ENCODE measurements around the gene ADAMTS17. TPM values are rescaled to one million over a fixed set of nuclear protein-coding genes. Genes with fewer than 3 reads are reported as not detected.
A peak's percentile ranks its signal among the peaks of the same experiment; 100 is the strongest.

ADAMTS17 gene
- total RNA-seq, 6 experiments from 2014 or later = 14.6 to 34.7 (median 24.2) TPM

DNA sequence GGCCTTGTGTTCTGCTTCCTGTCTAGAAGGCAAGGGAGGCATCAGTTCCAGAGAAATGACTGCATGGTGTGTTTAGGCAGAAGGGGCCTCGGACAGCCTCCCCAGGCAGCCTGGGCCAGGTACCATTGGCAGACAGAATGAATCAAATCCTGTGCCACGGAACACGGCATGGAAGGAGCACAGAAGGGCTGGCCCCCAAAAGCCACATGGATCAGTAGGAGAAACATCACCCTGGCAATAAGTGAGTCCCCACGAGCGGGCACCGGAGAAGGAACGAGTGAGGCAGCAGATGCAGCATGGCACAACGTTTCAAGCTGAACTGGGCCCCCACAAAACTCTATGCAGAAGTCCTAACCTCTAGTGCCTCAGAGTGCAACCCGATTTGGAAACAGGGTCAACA, 223.2 kb downstream of the ADAMTS17 start:
- no peak overlapping the region for H3K4me3 ChIP-seq
- intact Hi-C loops (cut with DNase I) = no loop called here
- H3K27ac ChIP-seq = no peak overlapping the region
- H3K36me3 ChIP-seq = no peaks in the 10 kb centered on the region
- no peak for ATAC-seq
- H3K27me3 ChIP-seq = no peaks in the 10 kb centered on the region
- DNase-seq = no peak
- H3K9me3 ChIP-seq = peaks cover 0 to 11% (median 0%) of the 10 kb centered on the region in 4 donors
- no peaks in the 10 kb centered on the region for H3K4me1 ChIP-seq
- WGBS (ENCODE audit: insufficient coverage, low coverage, low lambda C conversion rate, missing lambda C conversion rate) = 81% methylated on average over 7 of the region's 9 CpGs
- TF ChIP-seq, protein P1, sequence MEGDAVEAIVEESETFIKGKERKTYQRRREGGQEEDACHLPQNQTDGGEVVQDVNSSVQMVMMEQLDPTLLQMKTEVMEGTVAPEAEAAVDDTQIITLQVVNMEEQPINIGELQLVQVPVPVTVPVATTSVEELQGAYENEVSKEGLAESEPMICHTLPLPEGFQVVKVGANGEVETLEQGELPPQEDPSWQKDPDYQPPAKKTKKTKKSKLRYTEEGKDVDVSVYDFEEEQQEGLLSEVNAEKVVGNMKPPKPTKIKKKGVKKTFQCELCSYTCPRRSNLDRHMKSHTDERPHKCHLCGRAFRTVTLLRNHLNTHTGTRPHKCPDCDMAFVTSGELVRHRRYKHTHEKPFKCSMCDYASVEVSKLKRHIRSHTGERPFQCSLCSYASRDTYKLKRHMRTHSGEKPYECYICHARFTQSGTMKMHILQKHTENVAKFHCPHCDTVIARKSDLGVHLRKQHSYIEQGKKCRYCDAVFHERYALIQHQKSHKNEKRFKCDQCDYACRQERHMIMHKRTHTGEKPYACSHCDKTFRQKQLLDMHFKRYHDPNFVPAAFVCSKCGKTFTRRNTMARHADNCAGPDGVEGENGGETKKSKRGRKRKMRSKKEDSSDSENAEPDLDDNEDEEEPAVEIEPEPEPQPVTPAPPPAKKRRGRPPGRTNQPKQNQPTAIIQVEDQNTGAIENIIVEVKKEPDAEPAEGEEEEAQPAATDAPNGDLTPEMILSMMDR (IDR thresholded peaks at IDR 0.05) = no peak
- no peak for TF ChIP-seq POLR2A (IDR thresholded peaks at IDR 0.05)

DNA sequence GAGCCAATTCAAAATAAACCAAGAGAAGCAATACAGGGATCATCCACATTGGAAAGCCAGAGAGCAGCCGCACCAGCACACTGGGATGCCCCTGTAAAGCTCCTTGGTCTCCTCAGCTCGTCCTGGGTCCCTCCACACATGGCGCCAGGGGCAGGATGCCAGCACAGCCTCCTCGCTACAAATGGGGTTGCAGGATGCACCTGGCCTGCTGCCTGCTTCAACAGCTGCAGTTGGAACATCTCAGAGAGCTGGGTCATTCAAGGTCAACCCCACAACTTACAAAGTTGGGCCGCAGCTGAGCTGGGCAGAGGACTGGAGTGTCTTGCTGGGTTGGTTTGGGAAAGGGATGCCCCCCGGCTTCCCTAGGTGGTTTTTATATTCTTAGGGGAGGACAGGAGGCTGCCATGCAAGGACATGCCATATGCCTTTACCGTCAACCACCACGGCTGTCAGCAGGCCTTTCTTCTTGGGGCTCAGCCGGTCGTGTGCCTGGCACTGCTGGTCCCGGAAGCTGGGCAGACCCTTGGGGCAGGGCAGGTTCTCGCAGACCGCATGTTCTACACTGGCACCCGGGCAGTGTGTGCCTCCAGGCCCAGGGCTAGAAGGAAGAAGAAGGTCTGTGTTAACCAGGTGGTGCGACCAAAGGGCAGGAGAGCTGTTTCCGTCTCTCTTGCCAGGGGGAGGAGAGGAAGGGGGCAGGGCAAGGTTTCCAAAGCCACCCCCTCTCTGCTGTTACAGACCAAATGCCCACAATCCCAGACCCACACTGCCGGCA, 225.2 kb downstream of the ADAMTS17 start:
- no peak overlapping the region for H3K4me3 ChIP-seq
- intact Hi-C loops (cut with DNase I) = no loop called here
- no peaks in the 10 kb centered on the region for H3K36me3 ChIP-seq
- DNase-seq = peak in 1 of 3 donors; percentile 56
- H3K27me3 ChIP-seq = no peaks in the 10 kb centered on the region
- H3K4me1 ChIP-seq = no peaks in the 10 kb centered on the region
- peaks cover 0 to 1% (median 0%) of the 10 kb centered on the region in 4 donors for H3K9me3 ChIP-seq
- TF ChIP-seq POLR2A (IDR thresholded peaks at IDR 0.05) = no peak
- TF ChIP-seq, protein P1 (IDR thresholded peaks at IDR 0.05) = no peak
- no peak for ATAC-seq
- 77% methylated on average over 5 of the region's 17 CpGs for WGBS (ENCODE audit: insufficient coverage, low coverage, low lambda C conversion rate, missing lambda C conversion rate)
- H3K27ac ChIP-seq = no peak overlapping the region

DNA sequence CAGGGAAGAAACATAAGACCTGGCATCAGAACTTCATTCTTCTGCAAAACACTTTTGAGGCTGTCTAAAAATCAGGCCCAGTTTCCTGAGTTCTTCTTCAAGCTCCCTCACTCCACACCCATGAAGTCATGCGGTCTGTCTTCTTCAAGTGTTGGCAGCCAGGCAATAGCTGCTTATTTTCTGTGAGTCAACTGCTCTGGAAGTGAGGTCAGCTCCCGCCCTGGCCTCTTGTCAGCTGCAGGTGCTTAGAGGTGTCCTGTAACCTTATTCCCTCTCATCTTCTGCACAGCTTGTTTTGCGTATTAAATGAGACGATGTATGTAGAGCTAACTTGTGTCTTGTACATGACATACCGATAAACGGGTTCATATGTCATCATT, 226.1 kb downstream of the ADAMTS17 start:
- DNase-seq (no peak), ATAC-seq (no peak)
- H3K4me3 ChIP-seq = no peak overlapping the region
- no peaks in the 10 kb centered on the region for H3K4me1 ChIP-seq
- TF ChIP-seq, protein P1 (IDR thresholded peaks at IDR 0.05) = no peak
- TF ChIP-seq POLR2A (IDR thresholded peaks at IDR 0.05) = no peak
- 86% methylated on average over 5 of the region's 6 CpGs for WGBS (ENCODE audit: insufficient coverage, low coverage, low lambda C conversion rate, missing lambda C conversion rate)
- intact Hi-C loops (cut with DNase I) = no loop called here
- no peak overlapping the region for H3K27ac ChIP-seq
- H3K27me3 ChIP-seq = no peaks in the 10 kb centered on the region
- H3K36me3 ChIP-seq = no peaks in the 10 kb centered on the region
- H3K9me3 ChIP-seq = no peaks in the 10 kb centered on the region

DNA sequence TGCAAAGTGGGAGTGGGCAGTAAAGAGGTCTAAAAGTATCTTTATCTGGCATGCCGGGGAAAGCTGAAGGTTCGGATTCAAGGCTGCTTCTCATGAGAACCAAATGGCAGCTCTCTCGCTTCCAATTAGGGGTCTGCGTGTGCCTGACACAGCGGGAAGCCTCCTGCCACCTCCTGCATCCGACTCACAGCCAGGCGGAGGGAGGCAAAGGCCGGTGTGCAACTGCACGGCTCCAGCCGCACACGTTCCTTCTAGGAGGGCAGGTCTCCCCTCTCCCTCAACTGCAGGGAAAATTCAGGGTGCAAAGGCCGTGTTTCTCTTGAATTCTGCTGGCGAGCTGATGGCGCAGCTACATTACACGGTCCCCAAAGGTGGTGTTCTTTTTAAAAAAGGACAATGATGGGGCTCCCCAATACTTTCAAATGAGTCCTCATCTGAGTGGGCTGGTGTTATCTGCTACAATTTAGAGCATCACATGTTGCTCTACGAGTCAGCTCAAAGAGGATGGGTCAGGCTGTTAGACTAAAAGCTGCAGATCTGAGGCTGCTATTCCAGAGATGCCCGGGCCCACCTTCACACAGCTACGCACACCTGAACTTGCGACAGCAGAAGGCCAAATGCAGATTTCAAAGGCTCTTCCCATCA, 226.6 kb downstream of the ADAMTS17 start:
- intact Hi-C loops (cut with DNase I) = no loop called here
- H3K9me3 ChIP-seq = no peaks in the 10 kb centered on the region
- no peaks in the 10 kb centered on the region for H3K36me3 ChIP-seq
- DNase-seq = no peak
- no peak for TF ChIP-seq POLR2A (IDR thresholded peaks at IDR 0.05)
- TF ChIP-seq, protein P1 (IDR thresholded peaks at IDR 0.05) = no peak
- no peak overlapping the region for H3K4me3 ChIP-seq
- no peak overlapping the region for H3K27ac ChIP-seq
- no peak for ATAC-seq
- 92% methylated on average over 14 of the region's 19 CpGs for WGBS (ENCODE audit: insufficient coverage, low coverage, low lambda C conversion rate, missing lambda C conversion rate)
- no peaks in the 10 kb centered on the region for H3K4me1 ChIP-seq
- H3K27me3 ChIP-seq = no peaks in the 10 kb centered on the region

All from right lobe of liver (tissue), 6 donors.